GM20431 (cell line): ENCODE measurements around the gene CLCNKB.
"Not testable (repeated sequence)": the region's sequence is repeated elsewhere in the genome, so short reads cannot be mapped to it uniquely, and the experiment has no call there.

Experiments used
- in situ Hi-C: fragments of 300-500 bp; cut with MseI, MboI; formaldehyde crosslinking; loops from one replicate; pipeline ENCODE4 v1.15.0; 2020; ENCODE audit warnings: low sequenced_read_pairs; ENCODE audit not compliant: unreplicated experiment

Gene CLCNKB

GRCh38 chr1:16055613-16056520, 12.3 kb downstream of the CLCNKB start:
- in situ Hi-C loops = no loop called here

GRCh38 chr1:16056521-16056912, 12.9 kb downstream of the CLCNKB start:
- in situ Hi-C loops = not testable (repeated sequence)

- in situ Hi-C loops = not testable (repeated sequence)
These were observed 13.8 kb downstream of the CLCNKB start for GRCh38 chr1:16057314-16057915.

DNA sequence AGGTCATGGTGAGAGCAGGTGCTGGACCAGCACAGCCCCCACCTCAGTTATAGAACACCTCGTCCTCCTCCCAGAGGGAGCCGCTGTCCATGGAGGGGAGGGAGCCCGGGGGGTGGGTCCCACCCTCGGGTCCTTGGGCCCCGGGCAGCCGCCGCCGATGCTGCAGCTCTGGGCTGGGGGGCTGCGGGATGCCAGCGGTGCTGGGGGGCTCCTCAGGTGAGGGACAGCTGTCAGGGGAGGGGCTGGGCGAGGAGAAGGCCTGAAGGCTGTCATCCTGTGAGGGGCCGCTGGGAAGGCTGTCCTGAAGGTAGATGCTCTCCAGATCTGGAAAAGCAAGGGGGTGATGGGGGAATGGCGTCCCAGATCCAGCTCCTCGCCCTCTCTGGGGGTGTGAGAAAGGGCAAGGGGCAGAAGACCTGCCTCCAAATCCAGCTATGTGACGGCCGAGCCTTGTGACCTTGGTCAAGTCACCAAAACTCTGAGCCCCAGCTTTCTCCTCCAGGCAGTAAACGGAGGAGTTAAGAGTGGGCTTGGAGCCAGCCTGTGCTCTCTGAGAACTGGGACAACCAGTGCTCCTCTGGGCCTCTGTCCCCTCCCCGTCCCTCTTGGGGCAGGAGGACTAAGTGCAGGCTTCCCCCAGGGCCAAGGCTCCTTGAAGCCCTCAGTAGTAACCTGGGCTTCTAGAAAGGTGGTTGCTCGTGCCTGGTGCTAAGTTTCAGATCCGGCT, 15.0 kb downstream of the CLCNKB start:
- in situ Hi-C loops = not testable (repeated sequence)

DNA sequence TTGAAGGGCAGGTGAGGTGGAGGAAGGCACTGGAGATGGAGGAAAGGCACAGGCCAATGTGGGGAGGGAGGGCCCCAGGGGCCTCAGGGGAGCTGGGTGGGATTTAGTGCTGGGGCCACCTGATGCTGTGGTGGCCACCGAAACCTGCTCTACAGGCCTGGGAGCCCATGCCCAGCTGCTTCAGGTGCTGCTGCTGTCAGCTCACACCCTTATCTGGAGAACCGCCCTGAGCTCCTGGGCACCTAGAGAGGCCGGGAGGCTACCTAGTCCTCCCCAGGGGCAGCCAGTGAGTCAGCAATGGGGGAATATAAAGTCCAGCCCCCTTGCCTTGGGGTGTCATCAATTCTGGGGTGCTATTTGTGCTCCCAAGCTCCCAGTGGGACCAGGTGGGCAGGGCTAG, 17.7 kb downstream of the CLCNKB start:
- in situ Hi-C loops = no loop called here

DNA sequence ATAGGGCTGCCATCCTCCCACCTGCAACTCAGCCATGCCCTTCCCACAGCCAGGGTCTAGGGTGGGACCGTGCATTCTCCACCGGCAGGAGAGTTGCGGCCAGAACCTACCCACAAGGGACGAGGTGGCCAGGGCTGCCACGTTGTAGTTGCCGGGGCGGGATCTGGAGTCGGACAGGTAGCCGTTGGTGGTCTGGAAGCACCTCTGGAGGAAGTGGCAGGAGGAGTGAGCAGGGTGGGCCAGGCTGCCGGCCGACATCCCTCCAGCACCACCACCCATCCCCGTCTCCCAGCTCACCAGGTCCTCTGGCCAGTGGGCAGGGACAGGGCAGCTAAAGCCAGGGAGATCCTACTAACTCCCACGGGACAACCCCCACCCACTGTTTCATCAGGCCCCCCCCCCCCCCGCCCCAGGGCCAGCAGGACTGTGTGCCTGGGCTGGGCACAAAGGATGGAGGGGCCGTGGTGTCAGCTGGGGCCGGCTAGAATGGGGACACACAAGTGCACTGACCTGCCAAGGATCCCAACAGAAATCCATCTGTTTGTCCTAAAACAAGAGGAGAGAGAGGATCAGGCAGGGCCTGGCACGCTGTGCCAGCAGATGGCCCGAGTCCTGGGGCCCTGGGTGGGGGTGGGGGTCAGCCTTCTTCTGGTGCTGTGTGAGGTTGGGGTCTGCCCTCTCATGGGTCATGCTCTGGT, 18.6 kb downstream of the CLCNKB start:
- in situ Hi-C loops = not testable (repeated sequence)

- in situ Hi-C loops = not testable (repeated sequence)
These were observed 19.1 kb downstream of the CLCNKB start for GRCh38 chr1:16062687-16063075.

- in situ Hi-C loops = no loop called here
These were observed 19.7 kb downstream of the CLCNKB start for GRCh38 chr1:16063226-16063829.

DNA sequence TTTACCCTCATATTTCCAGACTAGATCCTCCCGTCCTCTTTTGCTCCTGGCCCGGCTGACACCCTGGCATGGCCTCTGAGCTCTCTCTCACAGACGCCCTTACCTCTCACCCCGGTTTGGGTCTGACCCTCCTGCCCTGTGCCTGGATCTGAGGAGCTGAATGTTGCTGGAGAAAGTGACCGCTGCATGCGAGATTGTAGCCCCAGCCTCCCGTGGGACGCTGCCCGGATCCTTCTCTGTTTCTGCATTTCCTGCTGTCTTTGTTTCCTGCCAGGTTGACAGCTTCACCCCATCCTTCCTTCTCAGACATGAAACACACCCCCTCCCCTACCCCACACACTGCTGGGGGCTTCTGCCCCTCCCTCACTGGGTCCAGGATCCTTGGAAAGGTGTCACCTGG, 20.3 kb downstream of the CLCNKB start:
- in situ Hi-C loops = no loop called here

DNA sequence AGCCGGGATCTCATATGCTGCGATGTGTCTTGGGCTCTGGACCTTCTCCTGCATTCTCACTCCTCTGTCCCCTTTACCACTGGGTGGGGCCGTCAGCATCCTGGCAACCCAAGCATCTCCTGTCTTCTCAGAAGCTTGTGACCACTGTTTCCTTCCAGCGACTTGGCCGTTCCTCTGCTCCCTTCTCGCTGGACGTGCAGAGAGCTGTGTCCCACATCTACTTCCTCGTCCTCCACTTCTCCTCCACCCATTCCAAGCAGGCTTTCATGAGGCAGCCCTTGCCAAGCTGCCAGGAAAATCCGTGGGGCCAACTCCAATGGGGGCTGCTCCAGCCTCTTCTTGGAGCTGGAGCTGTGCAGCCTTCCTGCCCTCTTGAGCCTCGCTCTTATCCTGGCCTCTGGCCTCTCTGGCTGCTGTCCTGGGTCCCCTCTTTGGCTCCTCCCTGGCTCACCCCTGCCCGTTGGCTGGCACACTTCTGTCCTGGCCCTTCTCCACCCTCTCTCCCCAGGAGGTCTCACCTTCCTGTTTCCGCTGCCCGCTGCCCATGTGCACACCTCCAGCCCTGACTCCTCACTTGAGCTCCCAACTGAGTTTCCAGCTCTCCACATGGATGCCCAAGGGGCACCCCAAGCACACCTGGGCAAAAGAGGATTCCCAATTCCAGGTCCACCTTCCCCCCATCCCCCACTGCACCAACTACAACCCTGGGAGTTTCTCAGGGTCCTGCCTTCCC, 21.1 kb downstream of the CLCNKB start:
- in situ Hi-C loops = no loop called here

GRCh38 chr1:16065269-16065576, 21.6 kb downstream of the CLCNKB start:
- in situ Hi-C loops = no loop called here

- in situ Hi-C loops = no loop called here
These were observed 22.7 kb downstream of the CLCNKB start for GRCh38 chr1:16066245-16066644.

- in situ Hi-C loops = no loop called here
These were observed 23.7 kb downstream of the CLCNKB start for GRCh38 chr1:16067127-16067768.

GRCh38 chr1:16067933-16068332, 24.4 kb downstream of the CLCNKB start:
- in situ Hi-C loops = no loop called here

- in situ Hi-C loops = no loop called here
These were observed 25.0 kb downstream of the CLCNKB start for GRCh38 chr1:16068356-16069270.

DNA sequence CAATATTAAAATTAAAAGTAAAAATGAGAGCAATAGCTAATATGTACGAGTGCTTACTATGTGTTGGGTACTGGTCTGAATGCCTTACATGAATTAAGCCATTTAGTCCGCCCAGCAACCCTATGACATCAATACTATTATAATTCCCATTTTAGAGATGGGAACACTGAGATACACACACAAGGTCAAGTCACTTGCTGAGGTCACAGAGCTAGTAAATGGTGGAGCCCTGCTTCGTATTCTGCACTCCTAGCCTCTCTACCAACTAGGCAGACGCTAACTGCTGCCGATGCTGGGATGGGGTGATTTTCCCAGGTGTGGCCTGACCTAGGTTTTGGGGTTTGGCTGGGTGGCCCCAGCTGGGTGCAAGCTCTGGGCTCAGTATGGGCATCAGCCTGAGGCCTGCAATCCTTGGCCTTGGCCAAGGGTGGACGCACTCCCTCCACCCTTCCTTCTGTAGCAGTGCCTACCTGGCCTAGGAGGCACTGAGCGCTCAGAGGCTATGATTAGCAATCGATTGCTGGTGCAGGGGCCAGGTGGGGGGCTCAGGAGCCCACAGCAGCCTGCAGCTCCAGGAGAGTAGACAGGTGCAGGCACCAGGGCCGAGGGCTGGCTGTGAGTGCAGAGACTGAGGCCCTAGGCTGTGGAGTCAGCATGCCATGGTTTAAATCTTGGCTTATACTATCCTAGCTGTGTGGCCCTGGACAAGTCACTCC, 27.2 kb downstream of the CLCNKB start:
- in situ Hi-C loops = no loop called here

DNA sequence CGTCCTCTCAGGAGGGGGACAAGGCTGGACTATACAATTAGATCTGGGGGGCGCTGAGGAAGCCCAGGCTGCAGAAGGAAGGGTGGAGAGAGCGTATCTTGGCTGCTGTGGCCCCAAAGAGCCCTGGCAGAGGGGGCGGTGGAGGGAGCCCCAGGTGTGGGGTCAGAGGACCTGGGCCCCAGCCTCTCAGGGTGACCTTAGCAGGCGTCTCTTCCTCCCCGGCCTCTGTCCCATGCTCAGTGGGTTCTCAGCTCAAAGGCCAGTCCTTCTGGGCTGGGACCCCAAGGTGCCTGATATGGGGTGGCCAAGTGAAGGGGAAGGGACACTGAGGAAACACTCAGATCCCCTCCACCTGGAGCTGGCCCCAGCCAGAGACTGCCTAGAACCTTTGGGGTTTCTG, 28.0 kb downstream of the CLCNKB start:
- in situ Hi-C loops = no loop called here
